Daoy (cell line): ENCODE measurements around the gene CNTNAP2. TPM values are rescaled to one million over a fixed set of nuclear protein-coding genes. Genes with fewer than 3 reads are reported as not detected.
"Not testable (repeated sequence)": the region's sequence is repeated elsewhere in the genome, so short reads cannot be mapped to it uniquely, and the experiment has no call there.

Source experiments
- DNase-seq: peaks from one replicate; pipeline ENCODE4 v3.0.0-alpha.2; 2015; ENCODE audit warnings: low read depth
- total RNA-seq: library from RNA; depleted of rRNA; stranded (reverse); fragments of >200 nt; shearing (Covaris generic); gene quantifications from 2 replicates; pipeline ENCODE4 v1.2.3, GENCODE V29; 2014

CNTNAP2 gene
- total RNA-seq, 1 experiment from 2014 or later: 6.4 TPM

DNA sequence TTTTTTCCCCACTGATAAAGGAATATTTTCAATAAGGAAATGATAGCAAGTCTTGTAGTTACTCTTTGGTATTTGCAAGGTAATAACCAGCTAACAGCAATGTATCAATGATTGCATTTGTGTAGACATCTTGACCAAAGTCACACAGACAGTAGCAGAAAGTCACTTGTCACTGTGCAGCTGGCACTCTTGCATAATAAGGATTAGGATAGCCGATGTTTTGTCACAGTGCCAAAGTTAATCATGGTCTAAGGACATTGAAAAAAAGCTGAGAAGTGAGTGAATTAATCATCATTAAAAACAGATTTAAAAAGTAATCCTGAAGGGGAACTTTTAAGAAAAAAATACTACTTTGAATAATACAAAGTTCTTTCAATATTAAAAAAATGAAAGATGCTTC is 1639.7 kb downstream of the CNTNAP2 start:
- DNase-seq: no peak

DNA sequence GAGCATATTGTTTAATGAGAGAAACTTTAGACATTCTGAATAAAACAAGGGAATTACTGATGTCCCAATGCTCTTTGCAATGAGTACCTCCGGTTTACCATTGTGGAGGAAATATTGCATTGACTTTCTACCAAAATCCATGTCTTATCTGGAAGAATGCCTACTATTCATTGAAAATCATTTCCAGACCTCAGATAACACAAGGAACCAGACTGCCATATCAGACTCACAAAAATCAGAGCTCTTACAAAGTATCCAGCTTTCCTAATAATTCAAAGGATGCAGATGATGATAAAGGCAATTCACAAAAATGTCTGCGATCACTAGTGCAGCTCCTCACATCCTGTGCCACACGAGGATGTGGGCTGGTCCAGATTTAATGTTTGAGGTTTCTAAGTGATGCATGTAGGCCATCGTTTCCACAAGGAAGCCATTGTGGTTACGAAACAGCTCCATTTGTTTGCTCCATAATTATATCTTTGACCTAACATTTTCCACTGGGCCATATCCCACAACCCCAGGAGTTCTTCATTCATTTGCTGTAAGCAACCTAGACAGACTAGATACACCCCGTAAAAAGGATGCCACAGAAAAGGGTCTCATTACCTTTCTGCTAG is 1642.8 kb downstream of the CNTNAP2 start:
- no peak for DNase-seq

DNA sequence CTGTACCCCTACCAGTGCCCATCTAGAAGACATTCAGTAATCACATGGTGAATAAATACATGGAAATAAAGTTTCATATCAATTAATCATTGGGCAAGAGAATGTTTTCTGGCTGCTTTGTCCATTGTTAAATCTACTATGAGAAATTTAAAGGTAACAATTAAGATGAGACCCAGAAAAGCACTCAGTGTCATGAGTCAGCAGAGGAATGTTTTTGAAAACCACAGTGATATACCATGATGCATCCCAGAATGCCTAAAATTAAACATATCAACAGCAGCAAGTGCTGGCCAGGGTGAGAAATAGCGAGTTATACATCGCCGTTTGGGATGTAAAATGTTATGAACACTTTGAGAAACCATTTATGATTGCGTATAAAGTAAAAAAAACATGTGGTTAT is 1648.7 kb downstream of the CNTNAP2 start:
- no peak for DNase-seq

DNA sequence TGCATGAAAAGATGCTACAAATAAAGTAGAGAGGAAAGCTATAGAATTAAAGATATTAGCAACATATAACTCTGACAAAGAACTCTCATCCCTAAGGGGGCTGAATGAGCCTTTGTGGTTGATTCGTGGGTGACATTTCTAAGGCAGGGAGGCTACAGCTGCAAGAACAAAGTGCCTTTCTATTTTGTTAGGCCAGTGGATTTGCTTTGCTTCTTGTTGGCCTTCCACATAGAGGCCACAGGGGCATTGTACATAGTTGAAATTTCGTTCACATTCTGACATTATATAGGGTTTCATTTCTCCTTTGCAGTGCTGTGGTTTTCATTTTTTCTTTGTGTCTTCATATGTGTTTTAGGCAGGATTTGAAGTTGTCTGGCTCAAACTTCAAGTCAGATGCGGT is 1654.7 kb downstream of the CNTNAP2 start:
- no peak for DNase-seq

DNA sequence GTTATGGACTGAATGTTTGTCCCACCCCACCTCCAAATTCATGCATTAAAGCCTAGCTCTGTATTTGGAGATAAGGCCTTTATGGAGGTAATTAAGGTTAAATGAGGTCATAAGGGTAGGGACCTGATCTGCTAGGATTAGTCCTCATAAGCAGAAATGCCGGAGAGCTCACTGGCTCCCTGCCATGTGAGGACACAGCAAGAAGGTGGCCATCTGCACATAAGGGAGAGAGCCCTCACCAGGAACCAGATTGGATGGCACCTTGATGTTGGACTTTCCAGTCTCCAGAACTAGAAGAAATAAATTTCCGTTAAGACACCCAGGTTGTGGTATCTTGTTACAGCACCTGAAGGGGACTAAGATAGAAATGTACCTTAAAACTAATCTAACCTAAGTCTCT is 1657.9 kb downstream of the CNTNAP2 start:
- no peak for DNase-seq

DNA sequence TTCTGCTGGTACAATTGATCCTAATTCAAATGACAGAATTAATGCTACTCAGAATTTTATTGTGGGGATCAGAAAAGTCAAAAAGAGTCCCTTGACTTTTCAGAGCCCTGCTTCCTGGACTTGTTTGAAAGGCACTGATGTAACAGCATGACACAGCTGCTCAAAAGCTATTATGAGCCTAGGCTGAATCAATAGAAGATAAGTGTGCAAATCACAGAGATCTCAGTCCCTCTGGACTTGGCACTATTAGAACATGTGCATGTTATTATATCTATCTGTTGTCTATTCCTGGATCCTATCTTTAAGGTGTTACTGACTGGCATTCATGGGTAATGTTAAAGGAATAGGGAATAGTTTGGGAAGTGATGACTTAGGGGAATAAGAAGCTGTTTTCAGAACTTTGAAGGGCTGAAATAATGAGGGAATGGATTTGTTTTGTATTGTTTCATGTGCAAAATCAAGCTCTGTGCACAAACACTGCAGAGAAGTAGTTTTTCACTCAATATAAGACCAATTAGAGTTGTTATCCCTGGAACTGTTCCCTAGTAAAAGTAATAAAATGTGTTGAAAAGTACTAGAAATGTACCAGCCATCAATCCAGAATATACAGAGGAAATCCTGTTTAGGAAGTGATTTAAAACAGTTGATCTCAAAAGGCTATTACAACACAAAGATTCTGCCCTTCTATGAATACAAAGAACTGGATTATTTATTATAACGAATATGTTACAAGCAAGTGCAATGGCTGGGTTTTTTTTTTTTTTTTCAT is 1659.1 kb downstream of the CNTNAP2 start:
- no peak for DNase-seq

DNA sequence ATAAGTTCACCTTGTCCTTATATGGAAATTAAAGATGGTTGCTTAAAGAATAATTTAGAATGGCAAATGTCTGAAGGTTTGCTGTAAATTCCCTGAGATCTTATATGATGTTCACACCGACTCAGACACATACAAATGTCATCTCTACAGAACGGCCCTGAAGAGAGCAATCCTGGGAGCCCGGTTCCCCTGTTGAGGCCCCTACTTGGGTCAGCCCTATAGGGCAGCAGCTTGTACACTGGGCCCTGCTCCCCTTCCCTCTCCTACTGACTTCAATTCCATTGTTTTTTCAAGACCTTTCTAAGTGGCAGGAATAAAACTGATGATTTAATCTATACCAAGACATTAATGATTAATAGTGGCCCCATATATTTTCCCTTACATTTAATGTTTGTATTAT is 1660.7 kb downstream of the CNTNAP2 start:
- no peak for DNase-seq

DNA sequence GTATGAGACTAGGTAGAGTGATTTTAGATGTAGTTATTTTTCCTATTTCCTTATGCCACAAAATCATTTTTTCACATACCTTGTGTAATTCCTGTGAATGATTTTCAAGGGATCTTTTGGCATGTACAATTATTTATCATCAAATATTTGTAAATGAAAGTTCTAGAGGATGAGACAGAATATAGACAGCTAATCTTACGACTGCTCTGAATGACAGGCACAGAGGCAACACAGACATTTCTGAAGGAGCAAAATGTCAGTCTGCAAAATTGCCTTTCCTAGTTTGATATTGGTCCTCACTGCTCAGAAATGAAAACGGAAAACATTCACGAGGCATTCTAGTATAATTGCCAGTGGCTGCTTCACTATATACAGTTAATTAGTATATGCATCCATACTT is 1663.3 kb downstream of the CNTNAP2 start:
- DNase-seq: no peak

DNA sequence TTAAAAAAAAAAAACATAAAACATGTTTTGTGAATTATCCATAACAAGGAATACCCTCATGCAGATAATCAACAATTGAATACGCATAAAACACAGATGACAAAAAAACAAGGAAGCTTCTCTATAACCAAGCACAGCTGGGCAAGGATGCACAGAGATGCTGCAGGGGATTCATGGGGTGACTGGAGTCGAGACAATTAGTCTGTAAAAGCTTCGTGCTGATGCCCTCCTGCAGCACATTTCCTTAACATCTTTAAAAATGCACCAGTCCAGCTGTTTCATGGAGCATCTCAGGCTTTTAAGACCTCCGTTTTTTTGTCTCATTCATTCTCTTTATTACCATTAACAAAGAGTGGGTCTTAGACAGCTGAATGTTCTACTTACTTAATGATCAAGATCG is 1680.0 kb downstream of the CNTNAP2 start:
- DNase-seq: no peak

DNA sequence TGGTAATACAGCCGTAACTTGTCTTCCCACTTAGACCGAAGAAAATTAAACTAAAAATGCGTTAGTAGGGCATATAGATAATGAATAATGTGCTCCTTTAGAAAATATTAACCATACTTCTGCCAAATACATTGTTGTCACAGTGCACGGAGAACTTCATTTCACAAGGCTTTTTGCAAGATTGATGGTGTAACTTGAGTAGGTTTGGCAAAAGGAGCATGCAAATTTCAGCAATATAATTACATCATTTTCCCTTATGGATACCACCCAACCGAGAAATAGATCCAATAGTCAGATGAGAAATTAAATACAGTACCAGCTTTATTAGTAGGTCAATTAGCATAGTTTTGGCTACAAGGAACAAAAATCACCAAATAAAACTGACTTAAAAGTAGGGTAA is 1681.4 kb downstream of the CNTNAP2 start:
- DNase-seq: no peak

DNA sequence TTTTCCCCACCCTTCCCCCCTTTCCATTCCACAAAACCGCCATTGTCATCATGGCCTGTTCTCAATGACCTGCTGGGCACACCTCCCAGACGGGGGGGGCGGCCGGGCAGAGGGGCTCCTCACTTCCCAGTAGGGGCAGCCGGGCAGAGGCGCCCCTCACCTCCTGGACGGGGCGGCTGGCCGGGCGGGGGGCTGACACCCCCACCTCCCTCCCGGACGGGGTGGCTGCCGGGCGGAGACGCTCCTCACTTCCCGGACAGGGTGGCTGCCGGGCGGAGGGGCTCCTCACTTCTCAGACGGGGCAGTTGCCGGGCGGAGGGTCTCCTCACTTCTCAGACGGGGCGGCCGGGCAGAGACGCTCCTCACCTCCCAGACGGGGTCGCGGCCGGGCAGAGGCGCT is 1685.2 kb downstream of the CNTNAP2 start:
- DNase-seq: not testable (repeated sequence)

DNA sequence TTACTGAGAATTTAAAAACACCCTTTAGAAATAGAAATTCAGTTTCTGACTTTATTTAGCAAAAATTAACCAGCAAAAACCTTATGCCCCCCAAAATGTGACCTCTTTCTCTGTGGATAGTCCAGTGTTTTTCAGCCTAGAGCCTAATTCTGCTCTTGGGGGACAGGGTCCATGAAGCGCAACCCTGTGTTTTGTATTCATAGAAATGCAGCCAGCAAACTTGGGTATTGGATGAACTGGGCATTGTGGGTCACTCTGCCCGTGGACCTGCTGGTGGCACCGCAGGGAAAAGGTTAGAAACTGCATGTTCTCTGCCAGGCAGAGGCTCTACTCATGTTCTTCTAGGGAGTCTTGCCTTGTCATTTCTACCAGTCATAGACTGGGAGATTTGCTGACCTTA is 1686.5 kb downstream of the CNTNAP2 start:
- no peak for DNase-seq

DNA sequence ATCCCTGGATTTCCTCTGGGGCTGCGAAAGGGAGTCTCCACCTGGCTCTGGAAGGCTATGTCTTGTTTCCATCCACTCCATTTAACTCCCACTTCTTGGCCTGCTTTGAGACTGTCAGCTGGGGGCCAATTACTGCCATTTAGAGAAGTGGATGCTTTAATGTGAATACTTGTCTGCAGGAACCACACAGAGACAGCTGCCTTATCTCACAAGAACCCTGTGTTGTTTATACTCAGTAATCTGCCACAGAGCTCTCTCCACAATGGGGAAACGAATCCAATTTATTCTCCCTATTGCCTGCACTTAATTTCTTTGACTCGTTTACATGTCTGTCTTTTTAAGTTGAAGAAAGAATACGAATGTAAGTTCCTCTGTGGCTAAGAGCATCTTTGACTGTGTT is 1687.0 kb downstream of the CNTNAP2 start:
- DNase-seq: no peak

DNA sequence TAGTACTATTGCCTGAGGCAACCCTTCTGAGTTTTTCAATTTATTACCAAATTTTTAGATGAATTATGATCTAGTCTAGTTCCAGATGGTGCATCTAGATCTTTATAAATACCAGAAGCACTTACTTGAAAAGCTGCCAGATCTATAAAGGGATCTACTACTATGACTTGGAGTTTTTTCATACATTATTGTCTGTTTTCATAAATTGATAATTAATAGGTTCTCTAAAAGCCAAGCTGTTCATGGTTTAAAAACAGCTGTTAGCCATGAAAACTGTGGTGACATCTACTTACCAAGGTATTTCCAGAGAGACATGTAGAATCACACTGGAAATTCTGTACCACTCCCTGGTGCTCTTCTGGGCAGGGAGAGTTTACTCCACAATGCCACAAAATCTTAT is 1687.4 kb downstream of the CNTNAP2 start:
- DNase-seq: no peak

DNA sequence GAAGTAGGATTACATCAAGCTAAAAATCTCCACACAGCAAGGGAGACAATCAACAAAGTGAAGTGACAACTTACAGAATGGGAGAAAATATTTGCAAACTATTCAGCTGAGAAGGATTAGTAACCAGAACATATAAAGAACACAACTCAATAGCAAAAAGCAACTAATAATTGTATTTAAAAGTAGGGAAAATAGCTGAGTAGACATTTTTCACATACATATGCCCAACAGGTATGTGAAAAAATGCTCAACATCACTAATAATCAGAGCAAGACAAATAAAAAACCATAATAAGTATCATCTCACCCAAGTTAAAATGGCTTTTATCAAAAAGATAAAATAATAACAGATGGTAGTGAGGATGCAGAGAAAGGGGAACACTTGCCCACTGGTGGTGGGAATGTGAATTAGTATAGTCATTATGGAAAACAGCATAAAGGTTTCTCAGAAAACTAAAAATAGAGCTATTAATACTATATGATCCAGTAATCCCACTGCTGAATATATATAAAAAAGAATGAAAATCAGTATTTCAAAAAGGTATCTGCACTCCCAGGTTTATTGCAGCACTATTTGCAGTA is 1689.5 kb downstream of the CNTNAP2 start:
- DNase-seq: no peak

DNA sequence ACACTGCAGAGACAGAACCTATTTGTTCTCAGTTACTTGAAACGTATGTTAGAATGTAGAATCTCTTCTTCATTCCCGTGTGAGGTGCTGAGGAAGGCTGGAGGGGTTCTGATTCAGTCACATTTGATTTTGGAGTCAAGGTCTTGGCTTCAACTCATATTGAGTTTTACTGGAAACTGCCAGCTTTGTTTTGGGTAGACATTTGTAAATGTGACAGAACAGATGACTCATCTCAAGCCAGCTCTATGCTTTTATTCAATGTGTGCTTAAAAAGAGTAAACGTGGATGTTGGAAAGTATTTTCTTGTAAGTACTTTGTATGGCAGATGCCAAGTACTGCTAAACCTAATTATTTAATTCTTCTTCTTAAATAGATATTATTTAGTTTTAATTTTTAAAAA is 1693.2 kb downstream of the CNTNAP2 start:
- DNase-seq: no peak

DNA sequence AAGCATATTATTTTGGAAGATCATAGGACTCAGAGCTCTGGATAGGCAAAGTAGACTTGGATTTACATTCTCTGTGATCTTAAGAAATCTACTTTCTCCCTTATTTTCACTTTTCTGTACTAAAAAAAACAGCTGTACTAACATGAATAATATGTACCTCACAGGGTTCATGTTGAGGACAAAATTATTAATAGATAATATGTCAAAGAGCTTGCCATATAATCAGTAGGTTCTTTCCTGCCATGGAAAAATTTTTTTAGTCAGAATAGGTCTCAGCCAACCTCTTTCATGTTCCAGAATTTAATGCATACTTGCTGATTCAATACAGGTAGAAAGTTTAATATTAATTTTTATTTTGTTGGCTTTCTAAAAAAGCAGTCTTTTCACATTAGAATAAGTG is 1693.7 kb downstream of the CNTNAP2 start:
- DNase-seq: no peak

DNA sequence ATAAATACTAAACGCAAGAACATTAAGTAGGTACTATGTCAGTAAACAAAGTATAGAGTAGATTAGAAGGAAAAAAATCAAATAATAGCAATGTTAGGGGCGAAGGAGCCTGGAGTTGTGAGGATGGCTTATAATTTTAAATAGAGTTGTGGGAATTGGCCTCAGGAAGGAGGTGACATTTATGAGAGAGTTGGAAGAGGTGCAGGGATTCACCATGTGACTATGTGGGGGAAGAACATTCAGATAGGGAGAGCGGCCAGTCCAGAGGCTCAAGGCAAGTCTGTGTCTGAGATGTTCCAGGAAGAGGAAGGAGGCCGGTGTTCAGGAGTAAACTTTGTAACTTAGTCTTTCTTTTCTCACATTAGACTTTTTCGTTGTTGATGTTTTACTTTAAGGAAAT is 1695.3 kb downstream of the CNTNAP2 start:
- no peak for DNase-seq

DNA sequence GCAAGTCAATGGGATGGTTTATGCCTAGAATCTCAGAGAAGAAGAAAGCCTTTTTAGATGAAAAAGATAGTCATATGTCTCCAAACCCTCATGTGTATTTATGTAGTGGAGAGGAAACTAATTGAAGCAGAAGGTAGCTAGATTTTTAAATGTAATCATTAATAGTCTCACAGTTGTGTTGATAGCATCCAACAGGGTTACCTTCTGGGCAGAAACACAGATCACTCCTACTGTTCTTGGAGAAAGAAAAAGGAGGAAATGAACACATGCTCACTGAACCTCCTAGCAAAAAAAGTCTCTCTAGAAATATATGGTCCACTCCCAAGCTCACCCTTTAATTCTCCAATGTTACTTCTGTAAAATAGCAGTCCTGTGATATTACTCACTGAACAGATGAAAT is 1696.7 kb downstream of the CNTNAP2 start:
- DNase-seq: no peak

DNA sequence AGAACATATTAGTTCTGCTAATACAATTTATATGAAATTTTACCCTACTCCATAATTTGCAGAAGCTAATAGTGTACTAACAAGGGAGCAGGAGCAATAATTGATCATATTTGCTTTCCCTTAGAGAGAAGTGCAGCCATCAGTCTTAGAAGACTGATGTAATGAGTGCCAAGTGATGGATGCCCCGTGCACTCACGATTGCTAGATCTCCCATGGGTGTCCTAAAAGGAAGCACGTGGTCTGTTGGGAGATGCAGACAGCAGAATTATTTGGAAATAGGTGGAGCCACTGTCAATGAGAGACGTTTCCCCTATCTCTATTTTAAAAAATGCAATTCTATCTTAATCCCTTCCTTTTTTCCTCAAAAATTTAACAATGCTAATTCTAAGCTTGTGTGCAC is 1701.7 kb downstream of the CNTNAP2 start:
- DNase-seq: no peak

DNA sequence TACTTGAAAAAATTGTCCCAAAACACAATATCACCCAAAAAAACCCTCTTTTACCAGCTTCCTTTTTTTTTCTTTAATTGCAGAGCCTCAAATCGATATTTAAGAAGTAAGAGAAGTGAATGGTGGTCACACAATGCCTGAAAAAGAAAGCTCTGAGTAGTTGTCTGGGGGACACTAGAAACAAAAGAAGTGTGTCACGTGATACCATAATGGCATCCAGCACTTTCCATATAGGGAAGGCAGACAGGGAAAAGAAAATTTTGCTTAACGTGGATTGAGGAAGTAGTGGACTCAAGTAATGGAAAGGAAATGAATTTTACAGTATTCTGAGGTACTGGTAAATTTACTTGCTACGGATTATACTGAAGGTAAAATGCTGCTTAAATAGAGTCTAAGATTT is 1708.1 kb downstream of the CNTNAP2 start:
- no peak for DNase-seq

DNA sequence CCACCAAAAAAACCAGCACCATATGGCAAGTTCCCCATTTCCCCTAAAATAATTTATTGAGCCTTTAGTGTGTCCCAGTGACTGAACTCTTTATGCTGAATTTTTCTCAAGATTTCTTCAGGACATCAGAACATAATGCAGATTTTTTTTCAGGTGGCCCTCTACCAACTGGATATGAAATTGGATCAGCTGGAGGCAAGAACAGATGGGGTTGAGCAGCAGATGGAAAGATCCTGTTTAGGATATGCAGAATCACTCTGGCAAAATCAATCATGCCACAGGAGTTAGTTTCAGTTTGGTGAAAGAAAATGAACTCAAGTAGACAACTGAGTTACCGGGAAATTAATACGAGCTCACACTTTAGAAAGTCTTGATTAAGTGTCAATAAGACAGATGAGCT is 1712.4 kb downstream of the CNTNAP2 start:
- no peak for DNase-seq

DNA sequence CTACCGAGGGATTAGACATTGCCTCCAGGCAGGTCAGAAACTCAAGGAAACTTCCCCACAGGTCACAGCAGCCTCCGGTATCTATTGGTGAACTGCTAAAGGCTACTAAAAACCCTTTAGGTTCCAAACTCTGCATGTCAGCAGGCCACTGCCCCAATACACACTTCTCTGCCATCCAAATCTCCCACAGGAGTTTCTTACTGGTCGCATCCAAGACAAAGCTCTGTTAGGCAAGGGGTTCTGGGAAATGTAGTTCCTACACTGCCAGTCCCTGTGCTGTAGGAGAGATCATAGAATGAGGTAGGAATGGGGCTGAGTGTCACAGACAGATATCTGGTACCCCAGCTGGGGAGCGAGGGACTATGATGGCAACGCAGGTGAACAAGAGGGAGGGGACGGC is 1717.0 kb downstream of the CNTNAP2 start:
- DNase-seq: no peak
